ENCODE measurements around the gene GALR1. TPM values are rescaled to one million over a fixed set of nuclear protein-coding genes. Genes with fewer than 3 reads are reported as not detected.

GALR1 gene
- total RNA-seq, 1 donor from 2014 or later, result not detected

GRCh38 chr18:77250926-77251729 lies 1.5 kb downstream of the GALR1 start:
- H3K36me3 ChIP-seq, result no peaks in the 10 kb centered on the region
- H3K4me1 ChIP-seq, result peaks cover 13% of the 10 kb centered on the region
- no peak for ATAC-seq
- no peaks in the 10 kb centered on the region for H3K9me3 ChIP-seq
- H3K27me3 ChIP-seq (ENCODE audit: low read depth), result peaks cover 76% of the 10 kb centered on the region
- no peak overlapping the region for H3K27ac ChIP-seq
- H3K4me3 ChIP-seq, result no peak overlapping the region
- no peak for TF ChIP-seq CTCF (IDR thresholded peaks at IDR 0.05)
- intact Hi-C loops (cut with DNase I), result no loop called here
- DNase-seq, result no peak

- no peak for ATAC-seq
- TF ChIP-seq CTCF (IDR thresholded peaks at IDR 0.05), result no peak
- peaks cover 13% of the 10 kb centered on the region for H3K4me1 ChIP-seq
- DNase-seq, result no peak
- H3K36me3 ChIP-seq, result no peaks in the 10 kb centered on the region
- H3K27me3 ChIP-seq (ENCODE audit: low read depth), result peaks cover 74% of the 10 kb centered on the region
- no peak overlapping the region for H3K27ac ChIP-seq
- intact Hi-C loops (cut with DNase I), result no loop called here
- H3K4me3 ChIP-seq, result no peak overlapping the region
- no peaks in the 10 kb centered on the region for H3K9me3 ChIP-seq
Observed at GRCh38 chr18:77251730-77252050, 2.0 kb downstream of the GALR1 start.

- ATAC-seq, result no peak
- Histone ChIP-seq H3K4me1 (peaks cover 5% of the 10 kb centered on the region), H3K36me3 (no peaks in the 10 kb centered on the region), H3K27me3 (ENCODE audit: low read depth) (peaks cover 43% of the 10 kb centered on the region), H3K27ac (no peak overlapping the region), H3K9me3 (no peaks in the 10 kb centered on the region), H3K4me3 (no peak overlapping the region)
- intact Hi-C loops (cut with DNase I), result no loop called here
- DNase-seq, result no peak
- no peak for TF ChIP-seq CTCF (IDR thresholded peaks at IDR 0.05)
Observed at GRCh38 chr18:77254711-77255405, 5.2 kb downstream of the GALR1 start.

- intact Hi-C loops (cut with DNase I), result no loop called here
Observed at GRCh38 chr18:77255426-77256105, 5.9 kb downstream of the GALR1 start.

More at GRCh38 chr18:77255426-77256105, 5.9 kb downstream of the GALR1 start:
- Histone ChIP-seq H3K27me3 (ENCODE audit: low read depth) (peaks cover 36% of the 10 kb centered on the region), H3K4me3 (no peak overlapping the region), H3K4me1 (no peaks in the 10 kb centered on the region), H3K36me3 (no peaks in the 10 kb centered on the region), H3K9me3 (no peaks in the 10 kb centered on the region), H3K27ac (no peak overlapping the region)
- DNase-seq, result no peak
- ATAC-seq, result no peak
- no peak for TF ChIP-seq CTCF (IDR thresholded peaks at IDR 0.05)
